ENCODE results near the gene GRID2IP.

The GRID2IP gene

DNA sequence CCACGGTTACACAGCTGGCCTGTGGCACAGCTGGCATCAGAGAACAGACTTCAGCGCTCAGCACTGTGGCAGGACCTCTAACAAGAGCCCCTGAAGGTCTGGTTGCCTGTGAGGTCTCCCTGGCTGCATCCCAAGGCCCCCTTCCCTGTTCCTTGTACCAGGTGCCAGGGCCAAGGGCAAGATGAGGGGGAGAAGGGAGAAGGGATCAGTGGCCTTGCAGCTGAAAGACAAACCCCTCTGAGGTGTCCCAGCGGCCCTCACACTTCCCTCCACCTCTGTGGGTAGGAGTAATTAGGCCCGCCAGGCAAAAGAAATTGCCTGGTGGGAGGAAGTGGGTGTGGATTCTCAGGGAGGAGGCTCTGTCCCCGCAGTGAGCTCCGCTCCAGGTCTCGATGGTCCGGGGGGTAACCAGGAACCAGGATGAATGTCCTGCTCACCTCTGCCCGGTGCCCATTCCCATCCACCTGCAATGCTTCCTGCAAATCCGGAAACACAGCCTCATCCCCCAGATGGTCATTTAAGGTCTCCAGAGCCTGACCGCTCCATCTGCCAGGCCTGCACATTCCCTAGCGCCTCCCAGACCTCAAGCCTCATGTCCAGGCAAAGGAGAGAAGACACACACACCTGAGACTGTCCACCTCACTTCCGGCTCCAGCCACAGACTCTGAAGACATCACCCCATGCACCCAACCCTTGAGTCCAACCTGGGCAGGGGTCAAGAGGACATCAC, 22.7 kb downstream of the GRID2IP start:
- no peak for ATAC-seq (replicated peaks; ENCODE audit: extremely low read depth, poor library complexity, severe bottlenecking)

DNA sequence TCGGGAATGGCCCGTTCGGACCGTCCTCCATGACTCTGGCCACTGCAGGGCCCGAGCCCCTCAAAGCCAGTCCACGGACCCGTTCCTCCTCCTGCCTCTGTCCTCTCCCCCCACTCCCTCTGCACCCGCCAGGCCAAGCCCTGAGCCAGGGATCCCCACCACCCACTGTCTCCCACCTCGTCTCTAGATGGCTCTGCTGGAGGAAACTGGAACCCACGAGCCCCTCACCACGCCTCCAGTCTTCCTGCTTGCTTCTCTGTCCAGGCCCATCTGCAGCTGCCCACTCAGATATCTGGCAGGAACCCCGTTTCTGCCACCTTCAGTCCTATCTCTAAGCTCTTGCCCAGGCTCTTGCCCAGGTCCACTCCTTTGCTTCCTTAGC, 24.3 kb downstream of the GRID2IP start:
- DNase-seq (ENCODE audit: low spot score in 2 of 2) (no peak), ATAC-seq (replicated peaks; ENCODE audit: extremely low read depth, poor library complexity, severe bottlenecking) (no peak)
- H3K4me3 Mint-ChIP-seq: peak overlapping the region; percentile 70
- H3K4me1 Mint-ChIP-seq: peaks cover 15% of the 10 kb centered on the region
- no peaks in the 10 kb centered on the region for H3K9me3 Mint-ChIP-seq
- H3K27me3 Mint-ChIP-seq: peaks cover 58% of the 10 kb centered on the region
- H3K27ac Mint-ChIP-seq (ENCODE audit: low read depth): no peak overlapping the region
- no peaks in the 10 kb centered on the region for H3K36me3 Mint-ChIP-seq (ENCODE audit: insufficient read depth)

More for the DNA sequence above, 22.7 kb downstream of the GRID2IP start:
- no peak overlapping the region for H3K4me3 Mint-ChIP-seq
- H3K9me3 Mint-ChIP-seq: no peaks in the 10 kb centered on the region
- H3K27ac Mint-ChIP-seq (ENCODE audit: low read depth): no peak overlapping the region
- peaks cover 15% of the 10 kb centered on the region for H3K4me1 Mint-ChIP-seq
- no peaks in the 10 kb centered on the region for H3K36me3 Mint-ChIP-seq (ENCODE audit: insufficient read depth)
- no peak for DNase-seq (ENCODE audit: low spot score in 2 of 2)
- H3K27me3 Mint-ChIP-seq: peaks cover 47% of the 10 kb centered on the region

DNA sequence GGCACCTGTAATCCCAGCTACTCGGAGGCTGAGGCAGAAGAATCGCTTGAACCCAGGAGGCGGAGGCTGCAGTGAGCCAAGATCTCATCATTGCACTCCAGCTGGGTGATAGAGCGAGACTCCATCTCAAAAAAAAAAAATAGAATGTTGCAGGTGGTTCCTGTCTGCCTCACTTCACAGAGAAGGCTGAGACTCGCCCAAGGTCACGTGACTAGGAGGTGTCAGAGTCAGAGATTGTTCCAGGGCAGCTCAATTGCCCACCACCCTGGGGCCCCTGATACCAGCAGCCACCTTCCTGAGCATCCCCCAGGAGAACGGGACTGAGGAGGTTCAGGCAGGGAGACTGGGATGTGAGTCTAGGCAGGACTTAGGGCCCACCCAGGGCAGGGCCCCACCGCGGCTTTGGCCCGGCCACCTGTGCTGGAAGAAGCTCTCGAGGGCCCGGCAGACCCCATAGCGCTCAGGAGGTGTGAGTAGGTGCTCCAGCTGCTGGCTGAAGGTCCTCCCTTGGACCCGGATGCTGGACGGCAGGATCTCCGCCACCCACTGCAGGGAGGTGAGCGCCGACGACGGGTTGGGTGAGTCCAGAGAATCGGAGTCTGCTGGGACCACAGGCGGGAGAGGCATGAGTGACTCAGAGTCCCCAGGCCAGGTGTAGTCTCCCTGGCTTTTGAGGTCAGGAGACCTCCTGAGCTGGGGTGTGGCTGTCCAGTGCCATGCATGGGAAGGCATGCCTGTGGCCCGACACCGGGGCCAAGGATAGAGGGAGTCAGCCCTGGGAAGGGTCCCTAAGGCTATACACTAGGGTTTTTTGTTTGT, 30.9 kb downstream of the GRID2IP start:
- Mint-ChIP-seq H3K9me3 (no peaks in the 10 kb centered on the region), H3K27me3 (peaks cover 49% of the 10 kb centered on the region)

DNA sequence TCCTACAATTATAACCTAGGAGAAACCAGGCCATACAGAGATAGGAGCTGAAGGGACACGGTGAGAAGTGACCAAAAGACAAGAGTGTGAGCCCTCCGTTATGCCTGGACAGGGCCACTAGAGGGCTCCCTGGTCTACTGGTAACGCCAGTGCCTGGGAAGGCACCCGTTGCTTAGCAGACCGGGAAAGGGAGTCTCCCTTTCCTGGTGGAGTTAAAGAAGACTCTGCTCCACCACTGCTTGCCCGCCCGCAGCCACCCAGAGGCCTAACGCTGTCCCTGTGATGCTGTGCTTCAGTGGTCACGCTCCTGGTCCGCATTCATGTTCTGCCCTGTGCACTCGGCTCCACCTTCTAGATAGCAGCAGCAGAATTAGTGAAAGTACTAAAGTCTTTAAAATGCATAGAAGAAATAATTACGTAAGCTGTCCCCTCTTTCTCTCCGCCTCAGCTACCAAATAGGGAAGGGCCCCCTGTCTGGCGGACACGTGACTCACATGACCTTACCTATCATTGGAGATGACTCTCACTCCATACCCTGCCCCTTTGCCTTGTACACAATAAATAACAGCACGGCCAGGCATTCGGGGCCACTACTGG, 34.8 kb downstream of the GRID2IP start:
- H3K4me3 Mint-ChIP-seq: peak overlapping the region; percentile 63
- peak; percentile 58 for ATAC-seq (replicated peaks; ENCODE audit: extremely low read depth, poor library complexity, severe bottlenecking)
- H3K4me1 Mint-ChIP-seq: peaks cover 12% of the 10 kb centered on the region
- H3K36me3 Mint-ChIP-seq (ENCODE audit: insufficient read depth): no peaks in the 10 kb centered on the region
- peak; percentile 34 to 36 for DNase-seq (ENCODE audit: low spot score in 2 of 2)
- H3K27ac Mint-ChIP-seq (ENCODE audit: low read depth): no peak overlapping the region
- no peaks in the 10 kb centered on the region for H3K9me3 Mint-ChIP-seq
- peaks cover 30% of the 10 kb centered on the region for H3K27me3 Mint-ChIP-seq

More for the DNA sequence above, 30.9 kb downstream of the GRID2IP start:
- no peak overlapping the region for H3K4me3 Mint-ChIP-seq
- peaks cover 12% of the 10 kb centered on the region for H3K4me1 Mint-ChIP-seq
- DNase-seq (ENCODE audit: low spot score in 2 of 2): no peak
- no peak for ATAC-seq (replicated peaks; ENCODE audit: extremely low read depth, poor library complexity, severe bottlenecking)
- no peaks in the 10 kb centered on the region for H3K36me3 Mint-ChIP-seq (ENCODE audit: insufficient read depth)
- H3K27ac Mint-ChIP-seq (ENCODE audit: low read depth): no peak overlapping the region

DNA sequence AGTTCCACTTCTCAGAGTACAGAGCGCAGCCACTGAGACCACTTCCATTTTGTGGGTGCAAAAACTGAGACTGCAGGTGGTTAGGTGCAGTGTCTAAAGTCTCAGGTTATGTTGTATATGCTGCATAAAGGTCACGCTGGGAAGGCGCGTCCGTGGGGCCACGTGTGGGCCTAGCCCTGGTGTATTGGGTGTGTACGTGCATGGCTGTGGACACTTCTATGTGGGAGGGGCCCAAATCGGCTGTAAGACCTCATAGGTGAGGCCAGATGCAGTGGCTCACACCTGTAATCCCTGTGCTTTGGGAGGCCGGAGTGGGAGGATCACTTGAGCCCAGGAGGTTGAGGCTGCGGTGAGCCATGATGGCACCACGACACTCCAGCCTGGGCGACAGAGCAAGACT, 37.7 kb downstream of the GRID2IP start:
- Mint-ChIP-seq H3K27me3 (peaks cover 16% of the 10 kb centered on the region), H3K36me3 (ENCODE audit: insufficient read depth) (no peaks in the 10 kb centered on the region), H3K27ac (ENCODE audit: low read depth) (no peak overlapping the region), H3K9me3 (no peaks in the 10 kb centered on the region), H3K4me3 (no peak overlapping the region), H3K4me1 (peaks cover 12% of the 10 kb centered on the region)
- no peak for DNase-seq (ENCODE audit: low spot score in 2 of 2)
- ATAC-seq (replicated peaks; ENCODE audit: extremely low read depth, poor library complexity, severe bottlenecking): no peak

DNA sequence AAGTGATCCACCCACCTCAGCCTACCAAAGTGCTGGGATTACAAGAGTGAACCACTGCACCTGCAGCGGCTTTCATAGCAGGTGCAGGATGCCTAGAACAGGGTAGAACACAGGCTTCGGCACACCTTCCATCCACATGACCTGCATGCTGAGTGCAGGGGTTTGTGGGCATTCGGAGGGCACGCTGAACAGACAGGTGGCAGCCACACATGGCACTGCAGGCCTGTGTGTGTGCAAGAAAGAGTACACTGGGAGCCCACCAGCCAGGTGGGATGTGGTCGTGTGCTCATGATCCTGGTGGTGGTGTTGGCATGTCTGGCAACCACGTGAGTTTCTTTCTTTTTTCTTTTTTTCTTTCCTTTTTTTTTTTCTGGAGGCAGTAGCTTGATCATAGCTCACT, 38.4 kb downstream of the GRID2IP start:
- DNase-seq (ENCODE audit: low spot score in 2 of 2): no peak
- Mint-ChIP-seq H3K4me3 (no peak overlapping the region), H3K4me1 (peaks cover 12% of the 10 kb centered on the region), H3K9me3 (no peaks in the 10 kb centered on the region), H3K36me3 (ENCODE audit: insufficient read depth) (no peaks in the 10 kb centered on the region), H3K27ac (ENCODE audit: low read depth) (no peak overlapping the region), H3K27me3 (peaks cover 16% of the 10 kb centered on the region)
- no peak for ATAC-seq (replicated peaks; ENCODE audit: extremely low read depth, poor library complexity, severe bottlenecking)

DNA sequence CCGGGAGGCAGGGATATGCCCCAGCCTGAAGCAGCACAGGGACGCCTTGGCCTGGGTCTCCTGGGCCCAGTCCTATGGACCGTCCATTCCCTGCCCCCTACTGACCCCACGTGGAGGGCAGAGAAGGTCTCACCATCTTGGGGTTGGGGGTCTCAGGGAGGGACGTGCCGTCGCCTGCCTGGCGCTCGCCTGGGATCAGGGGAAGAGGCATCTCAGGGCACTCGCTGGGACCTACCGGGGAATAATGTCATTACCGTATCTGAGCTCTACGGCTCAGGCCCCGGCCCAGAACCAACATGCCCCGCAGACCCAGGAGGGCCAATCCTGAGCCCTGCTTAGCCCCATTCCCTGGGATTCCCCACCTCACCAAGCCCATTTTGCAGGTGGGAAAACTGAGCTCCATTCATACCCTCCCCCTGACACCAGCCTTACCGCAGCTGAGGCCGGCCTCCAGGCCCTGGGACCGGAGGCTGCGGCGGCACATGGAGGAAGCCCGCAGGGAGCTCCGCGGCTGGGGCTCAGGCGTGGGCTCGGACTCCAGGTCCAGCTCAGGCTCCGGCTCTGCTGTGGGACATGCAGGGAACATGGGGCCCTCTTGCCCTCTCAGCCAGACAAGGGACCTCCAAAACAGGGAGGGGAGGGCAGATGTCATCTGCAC, 40.7 kb downstream of the GRID2IP start:
- H3K9me3 Mint-ChIP-seq: no peaks in the 10 kb centered on the region

DNA sequence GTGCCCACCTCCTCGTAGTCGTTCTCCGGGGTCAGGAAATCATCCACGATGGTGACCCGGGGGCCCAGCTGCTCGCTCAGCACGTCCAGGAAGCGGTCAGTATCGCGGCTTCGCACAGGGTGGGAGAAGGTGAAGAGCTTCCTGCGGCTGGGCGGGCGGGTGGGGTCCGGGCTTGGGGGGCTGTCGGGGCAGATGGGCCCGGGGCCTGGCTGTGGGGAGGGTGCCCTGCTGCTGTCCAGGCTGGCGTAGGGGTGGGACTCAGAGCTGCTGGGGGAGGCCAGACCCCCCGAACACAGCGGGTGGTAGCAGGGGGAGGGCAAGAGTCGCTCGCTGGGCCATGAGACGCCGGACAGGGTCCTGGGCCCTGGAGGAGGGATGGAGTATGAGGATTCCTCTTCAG, 42.3 kb downstream of the GRID2IP start:
- H3K9me3 Mint-ChIP-seq: no peaks in the 10 kb centered on the region
- ATAC-seq (replicated peaks; ENCODE audit: extremely low read depth, poor library complexity, severe bottlenecking): no peak
- H3K27me3 Mint-ChIP-seq: peaks cover 6% of the 10 kb centered on the region
- no peaks in the 10 kb centered on the region for H3K36me3 Mint-ChIP-seq (ENCODE audit: insufficient read depth)
- peaks cover 7% of the 10 kb centered on the region for H3K4me1 Mint-ChIP-seq
- H3K27ac Mint-ChIP-seq (ENCODE audit: low read depth): no peak overlapping the region
- no peak for DNase-seq (ENCODE audit: low spot score in 2 of 2)
- no peak overlapping the region for H3K4me3 Mint-ChIP-seq

More for the DNA sequence above, 40.7 kb downstream of the GRID2IP start:
- no peak overlapping the region for H3K27ac Mint-ChIP-seq (ENCODE audit: low read depth)
- peaks cover 6% of the 10 kb centered on the region for H3K27me3 Mint-ChIP-seq
- DNase-seq (ENCODE audit: low spot score in 2 of 2) (no peak), ATAC-seq (replicated peaks; ENCODE audit: extremely low read depth, poor library complexity, severe bottlenecking) (no peak)
- H3K36me3 Mint-ChIP-seq (ENCODE audit: insufficient read depth): no peaks in the 10 kb centered on the region
- no peak overlapping the region for H3K4me3 Mint-ChIP-seq
- no peaks in the 10 kb centered on the region for H3K4me1 Mint-ChIP-seq

DNA sequence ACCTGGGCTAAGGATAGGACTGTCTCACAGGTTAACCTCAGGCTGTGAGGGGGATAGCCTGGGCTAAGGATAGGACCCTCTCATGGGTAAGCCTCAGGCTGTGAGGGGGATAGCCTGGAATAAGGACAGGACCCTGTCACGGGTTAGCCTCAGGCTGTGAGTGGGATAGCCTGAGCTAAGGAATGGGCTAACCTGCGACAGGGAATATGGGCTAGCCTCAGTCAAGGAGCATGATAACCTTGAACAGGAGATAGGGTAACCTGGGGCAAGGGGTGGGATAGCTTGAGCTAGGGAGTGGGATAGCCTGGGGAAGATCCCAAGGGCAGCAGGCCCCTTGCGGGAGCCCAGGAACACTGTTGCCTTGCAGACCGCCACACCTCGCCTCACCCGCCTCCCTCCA, 42.7 kb downstream of the GRID2IP start:
- peaks cover 10% of the 10 kb centered on the region for H3K4me1 Mint-ChIP-seq
- no peak for DNase-seq (ENCODE audit: low spot score in 2 of 2)
- no peak overlapping the region for H3K27ac Mint-ChIP-seq (ENCODE audit: low read depth)
- no peaks in the 10 kb centered on the region for H3K9me3 Mint-ChIP-seq
- H3K36me3 Mint-ChIP-seq (ENCODE audit: insufficient read depth): no peaks in the 10 kb centered on the region
- H3K27me3 Mint-ChIP-seq: peaks cover 5% of the 10 kb centered on the region
- H3K4me3 Mint-ChIP-seq: no peak overlapping the region
- no peak for ATAC-seq (replicated peaks; ENCODE audit: extremely low read depth, poor library complexity, severe bottlenecking)

DNA sequence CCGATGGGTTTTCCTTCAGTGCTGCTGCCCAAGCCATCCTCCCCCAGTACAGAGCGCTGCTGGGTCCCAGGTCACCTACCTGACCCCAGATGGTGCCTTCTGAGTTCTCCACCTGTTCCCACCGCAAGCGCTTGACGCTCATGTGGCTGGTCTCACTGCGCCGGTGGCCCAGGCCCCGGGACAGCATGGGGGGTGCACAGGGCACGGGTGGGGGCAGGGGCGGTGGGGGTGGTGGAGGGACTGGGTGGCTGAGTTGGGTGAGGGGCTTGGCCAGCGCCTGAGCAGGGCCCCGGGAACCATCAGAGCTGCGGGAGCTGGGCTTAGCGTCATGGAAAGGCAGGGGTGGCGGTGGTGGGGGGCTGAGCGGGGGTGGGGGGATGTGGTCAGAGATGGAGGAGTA, 43.4 kb downstream of the GRID2IP start:
- Mint-ChIP-seq H3K4me1 (peaks cover 10% of the 10 kb centered on the region), H3K9me3 (no peaks in the 10 kb centered on the region), H3K4me3 (no peak overlapping the region), H3K36me3 (ENCODE audit: insufficient read depth) (no peaks in the 10 kb centered on the region), H3K27me3 (no peaks in the 10 kb centered on the region), H3K27ac (ENCODE audit: low read depth) (no peak overlapping the region)
- ATAC-seq (replicated peaks; ENCODE audit: extremely low read depth, poor library complexity, severe bottlenecking) (no peak), DNase-seq (ENCODE audit: low spot score in 2 of 2) (no peak)

DNA sequence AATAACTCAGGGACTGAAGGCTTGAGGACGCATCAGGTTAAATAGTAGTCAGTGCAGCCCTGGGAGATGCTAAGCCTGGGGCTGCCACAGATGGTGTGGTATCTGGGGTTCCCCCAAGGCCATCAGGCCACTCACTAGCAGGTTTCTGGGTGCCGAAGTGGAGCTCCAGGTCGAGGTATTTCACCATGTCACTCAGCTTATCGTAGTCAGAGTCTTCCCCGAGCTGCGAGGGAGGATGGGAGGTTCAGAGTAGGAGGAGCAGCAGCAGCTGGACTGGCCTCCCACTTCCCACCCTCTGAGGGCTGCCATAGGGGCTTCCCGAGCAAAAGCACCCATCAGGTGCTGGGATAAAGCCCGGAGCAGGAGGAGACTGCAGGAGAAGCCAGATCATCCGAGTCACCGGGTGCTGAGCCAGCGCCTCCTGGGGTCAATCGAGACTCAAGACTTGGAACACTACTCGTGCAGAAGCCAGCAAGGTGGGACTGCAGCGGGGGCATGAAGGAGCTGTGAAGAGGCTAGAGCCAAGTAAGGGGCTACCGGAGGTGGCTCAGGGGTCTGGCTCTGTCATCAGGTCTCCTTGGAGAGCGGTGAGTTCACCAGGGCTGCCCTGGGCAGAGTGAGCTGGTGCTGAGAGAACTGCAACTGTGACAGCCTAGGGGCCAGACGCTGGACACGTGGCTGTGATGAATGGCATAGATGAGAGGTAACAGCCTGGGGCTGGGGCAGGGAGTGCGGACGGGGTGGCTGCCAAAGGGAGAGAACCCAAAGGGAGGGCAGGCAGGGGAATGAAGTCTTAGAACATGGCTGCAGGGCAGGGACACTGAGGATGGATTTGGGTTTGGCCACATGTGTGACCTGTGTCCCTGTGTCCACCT, 45.3 kb downstream of the GRID2IP start:
- DNase-seq (ENCODE audit: low spot score in 2 of 2) (no peak), ATAC-seq (replicated peaks; ENCODE audit: extremely low read depth, poor library complexity, severe bottlenecking) (no peak)
- no peaks in the 10 kb centered on the region for H3K27me3 Mint-ChIP-seq
- H3K4me1 Mint-ChIP-seq: peaks cover 10% of the 10 kb centered on the region
- no peaks in the 10 kb centered on the region for H3K36me3 Mint-ChIP-seq (ENCODE audit: insufficient read depth)
- no peaks in the 10 kb centered on the region for H3K9me3 Mint-ChIP-seq
- H3K27ac Mint-ChIP-seq (ENCODE audit: low read depth): no peak overlapping the region
- peak overlapping the region; percentile 87 for H3K4me3 Mint-ChIP-seq

DNA sequence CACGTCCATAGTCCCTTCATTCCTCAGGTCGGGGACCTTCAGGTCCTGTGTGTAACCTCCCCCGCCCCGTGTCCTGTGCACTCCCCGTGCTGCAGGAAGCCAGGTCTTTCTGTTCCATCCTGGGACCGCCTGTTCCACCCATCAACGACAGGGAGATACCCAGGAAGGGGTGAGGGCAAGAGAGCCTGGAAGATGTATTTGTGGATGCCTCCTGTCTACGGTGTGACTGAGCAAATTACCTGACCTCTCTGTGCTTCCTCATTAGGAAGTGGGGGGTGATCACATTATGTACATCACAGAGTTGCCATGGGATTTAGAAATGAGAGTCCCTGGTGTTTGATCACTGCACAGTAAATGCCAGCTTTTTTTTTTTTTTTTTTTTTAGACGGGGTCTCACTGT, 46.3 kb downstream of the GRID2IP start:
- Mint-ChIP-seq H3K27me3 (no peaks in the 10 kb centered on the region), H3K27ac (ENCODE audit: low read depth) (no peak overlapping the region), H3K9me3 (no peaks in the 10 kb centered on the region), H3K4me3 (peak overlapping the region; percentile 87), H3K36me3 (ENCODE audit: insufficient read depth) (no peaks in the 10 kb centered on the region), H3K4me1 (peaks cover 10% of the 10 kb centered on the region)
- ATAC-seq (replicated peaks; ENCODE audit: extremely low read depth, poor library complexity, severe bottlenecking) (no peak), DNase-seq (ENCODE audit: low spot score in 2 of 2) (no peak)

All from central memory CD8-positive, alpha-beta T cell (primary cell).